ENCODE results near the gene SH3RF3.

DNA sequence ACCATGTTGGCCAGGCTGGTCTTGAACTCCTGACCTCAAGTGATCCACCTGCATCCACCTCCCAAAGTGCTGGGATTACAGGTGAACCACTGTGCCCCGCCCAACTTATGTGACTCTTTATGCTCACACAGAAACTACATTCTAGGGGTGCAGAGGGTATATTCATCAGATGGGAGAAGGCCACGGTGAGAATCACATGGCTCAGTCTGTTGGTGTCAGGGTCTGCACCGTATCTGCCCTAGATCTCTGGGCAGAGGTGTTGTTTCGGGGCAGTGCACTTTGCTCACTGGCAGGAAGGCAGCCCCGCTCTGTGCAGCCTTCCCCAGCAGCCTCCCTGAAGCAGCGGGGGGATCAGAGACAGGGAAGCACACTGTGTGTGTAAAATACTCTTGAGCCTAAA lies 76.4 kb downstream of the SH3RF3 start:
- TF ChIP-seq ZNF274 (IDR thresholded peaks at IDR 0.05; ENCODE audit: low read depth, low read length), result no peak
- TF ChIP-seq, protein P1, sequence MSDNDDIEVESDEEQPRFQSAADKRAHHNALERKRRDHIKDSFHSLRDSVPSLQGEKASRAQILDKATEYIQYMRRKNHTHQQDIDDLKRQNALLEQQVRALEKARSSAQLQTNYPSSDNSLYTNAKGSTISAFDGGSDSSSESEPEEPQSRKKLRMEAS (IDR thresholded peaks at IDR 0.05), result no peak

Data from HCT116 (cell line).